A673 (cell line): ENCODE results near the gene PDE4B. TPM values are rescaled to one million over a fixed set of nuclear protein-coding genes. Genes with fewer than 3 reads are reported as not detected.

Experiments used
- BruUV-seq: library from RNA; stranded (reverse); fragments of 400-500 nt; replicated peaks from 2 replicates; lab custom pipeline; 2021; lab: Mats Ljungman, UMichigan
- CTCF ChIA-PET: fragments of 300-600 bp; sonication (Branson Sonifier 250); formaldehyde crosslinking; loops from one replicate; lab custom pipeline; 2022; ENCODE audit warnings: antibody characterized with exemption; lab: Charles Lee
- POLR2A ChIA-PET: fragments of 300-600 bp; sonication (Branson Sonifier 250); formaldehyde crosslinking; loops from one replicate; lab custom pipeline; 2022; ENCODE audit warnings: antibody characterized with exemption; ENCODE audit not compliant: low non-redundant PET; lab: Charles Lee
- DNase-seq: peaks from one replicate; pipeline ENCODE4 v3.0.0-alpha.2; 2015; ENCODE audit warnings: low spot score
- H3K27ac ChIP-seq: fragments of 200-600 bp; sonication (generic); 2 replicates; pipeline ENCODE4 v1.5.1; 2016; ENCODE audit warnings: mixed run types, low read depth, mild to moderate bottlenecking, mixed read lengths, antibody characterized with exemption, low read length; ENCODE audit not compliant: poor library complexity, severe bottlenecking
- H3K27me3 ChIP-seq: fragments of 200-600 bp; sonication (generic); replicated peaks from 2 replicates; pipeline ENCODE4 v1.6.1; 2017; ENCODE audit warnings: mixed run types, low read depth, mild to moderate bottlenecking, mixed read lengths, antibody characterized with exemption, low read length; ENCODE audit not compliant: insufficient read depth, poor library complexity
- H3K36me3 ChIP-seq: fragments of 200-600 bp; sonication (generic); 2 replicates; pipeline ENCODE4 v1.6.1; 2016; ENCODE audit warnings: mixed run types, mild to moderate bottlenecking, mixed read lengths, antibody characterized with exemption, low read length; ENCODE audit not compliant: insufficient read depth, poor library complexity, severe bottlenecking
- H3K4me1 ChIP-seq: fragments of 200-600 bp; sonication (generic); 2 replicates; pipeline ENCODE4 v1.6.1; 2017; ENCODE audit warnings: mixed run types, mild to moderate bottlenecking, mixed read lengths, antibody characterized with exemption, low read length; ENCODE audit not compliant: insufficient read depth, poor library complexity, severe bottlenecking
- H3K4me3 ChIP-seq: fragments of 200-600 bp; sonication (generic); 2 replicates; pipeline ENCODE4 v1.5.1; 2016; ENCODE audit warnings: low read depth, mixed run types, mild to moderate bottlenecking, mixed read lengths, low read length; ENCODE audit not compliant: poor library complexity, severe bottlenecking
- H3K9me3 ChIP-seq: fragments of 200-600 bp; sonication (generic); 2 replicates; pipeline ENCODE4 v1.6.1; 2016; ENCODE audit warnings: mixed run types, low read depth, mild to moderate bottlenecking, mixed read lengths, antibody characterized with exemption, low read length; ENCODE audit not compliant: poor library complexity, severe bottlenecking
- EZH2 ChIP-seq: fragments of 200-600 bp; sonication (generic); IDR thresholded peaks from 2 replicates; pipeline ENCODE4 v1.6.1; 2017; ENCODE audit warnings: borderline replicate concordance, low read depth, mild to moderate bottlenecking, mixed read lengths, antibody characterized with exemption, low read length; ENCODE audit not compliant: poor library complexity, severe bottlenecking
- intact Hi-C: fragments of 100-400 bp; cut with micrococcal nuclease; formaldehyde crosslinking; loops from one replicate; pipeline ENCODE4 v1.10.0; 2022; ENCODE audit not compliant: unreplicated experiment
- total RNA-seq: library from RNA; stranded (reverse); gene quantifications from 2 replicates; pipeline ENCODE4 v1.2.3, GENCODE V29; 2021
- TF ChIP-seq, protein P1 (sequence below): fragments of 300-800, 200-600 bp; sonication (generic); conservative IDR thresholded peaks from 2 replicates; pipeline ENCODE4 v1.5.1; 2017; ENCODE audit warnings: low read depth, mild to moderate bottlenecking, antibody characterized with exemption, low read length, moderate library complexity, mixed read lengths

PDE4B gene
- total RNA-seq, 1 experiment from 2014 or later = 20.0 TPM

DNA sequence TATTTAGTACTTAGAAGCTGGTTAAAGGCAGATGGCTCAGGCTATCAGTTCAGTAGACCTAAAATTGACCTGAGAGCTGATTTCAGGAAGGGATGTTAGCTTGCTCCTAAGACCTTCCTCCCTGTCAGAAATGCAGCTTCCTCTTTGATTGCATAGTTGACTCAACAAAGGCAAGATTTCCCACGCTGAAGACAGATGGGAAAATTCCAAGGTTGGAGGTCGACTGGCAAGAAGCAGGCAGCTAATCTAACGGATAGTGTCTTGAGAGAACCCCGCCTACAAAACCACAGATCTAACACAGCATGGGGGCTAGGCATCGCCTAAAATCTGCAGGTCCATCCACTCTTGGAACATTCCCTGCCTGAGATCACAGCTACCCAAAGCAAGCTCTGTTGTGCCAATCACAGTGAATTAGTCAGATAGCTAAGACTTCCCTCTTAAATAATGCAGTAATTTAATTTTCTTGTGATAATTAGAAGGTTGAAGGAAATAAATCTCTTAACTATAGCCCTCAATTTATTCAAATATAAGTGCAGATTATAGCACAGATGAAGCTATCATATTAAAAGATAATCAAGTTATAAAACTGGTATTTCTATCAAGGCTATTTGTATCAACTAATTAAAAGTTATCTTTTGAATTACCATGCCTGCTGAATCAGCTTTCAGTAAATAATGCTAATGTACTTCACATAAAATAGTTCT lies 383.5 kb downstream of the PDE4B start:
- BruUV-seq = no TSS peak
- TF ChIP-seq, protein P1, sequence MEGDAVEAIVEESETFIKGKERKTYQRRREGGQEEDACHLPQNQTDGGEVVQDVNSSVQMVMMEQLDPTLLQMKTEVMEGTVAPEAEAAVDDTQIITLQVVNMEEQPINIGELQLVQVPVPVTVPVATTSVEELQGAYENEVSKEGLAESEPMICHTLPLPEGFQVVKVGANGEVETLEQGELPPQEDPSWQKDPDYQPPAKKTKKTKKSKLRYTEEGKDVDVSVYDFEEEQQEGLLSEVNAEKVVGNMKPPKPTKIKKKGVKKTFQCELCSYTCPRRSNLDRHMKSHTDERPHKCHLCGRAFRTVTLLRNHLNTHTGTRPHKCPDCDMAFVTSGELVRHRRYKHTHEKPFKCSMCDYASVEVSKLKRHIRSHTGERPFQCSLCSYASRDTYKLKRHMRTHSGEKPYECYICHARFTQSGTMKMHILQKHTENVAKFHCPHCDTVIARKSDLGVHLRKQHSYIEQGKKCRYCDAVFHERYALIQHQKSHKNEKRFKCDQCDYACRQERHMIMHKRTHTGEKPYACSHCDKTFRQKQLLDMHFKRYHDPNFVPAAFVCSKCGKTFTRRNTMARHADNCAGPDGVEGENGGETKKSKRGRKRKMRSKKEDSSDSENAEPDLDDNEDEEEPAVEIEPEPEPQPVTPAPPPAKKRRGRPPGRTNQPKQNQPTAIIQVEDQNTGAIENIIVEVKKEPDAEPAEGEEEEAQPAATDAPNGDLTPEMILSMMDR = no peak
- TF ChIP-seq EZH2 = no peak
- peak; percentile 57 for DNase-seq
- no peaks in the 10 kb centered on the region for H3K36me3 ChIP-seq
- intact Hi-C loops = no loop called here
- H3K27ac ChIP-seq = no peak overlapping the region
- H3K27me3 ChIP-seq = no peaks in the 10 kb centered on the region
- ChIA-PET POLR2A (no interaction called here), CTCF (no interaction called here)
- no peak overlapping the region for H3K4me3 ChIP-seq
- peaks cover 12% of the 10 kb centered on the region for H3K4me1 ChIP-seq
- no peaks in the 10 kb centered on the region for H3K9me3 ChIP-seq

GRCh38 chr1:66176832-66177231 lies 384.1 kb downstream of the PDE4B start:
- ChIA-PET POLR2A (no interaction called here), CTCF (no interaction called here)
- Histone ChIP-seq H3K36me3 (no peaks in the 10 kb centered on the region), H3K27me3 (no peaks in the 10 kb centered on the region), H3K9me3 (no peaks in the 10 kb centered on the region), H3K4me1 (peaks cover 12% of the 10 kb centered on the region), H3K27ac (no peak overlapping the region), H3K4me3 (no peak overlapping the region)
- TF ChIP-seq EZH2 = no peak
- TF ChIP-seq, protein P1 = no peak
- intact Hi-C loops = no loop called here
- BruUV-seq = no TSS peak
- DNase-seq = no peak

DNA sequence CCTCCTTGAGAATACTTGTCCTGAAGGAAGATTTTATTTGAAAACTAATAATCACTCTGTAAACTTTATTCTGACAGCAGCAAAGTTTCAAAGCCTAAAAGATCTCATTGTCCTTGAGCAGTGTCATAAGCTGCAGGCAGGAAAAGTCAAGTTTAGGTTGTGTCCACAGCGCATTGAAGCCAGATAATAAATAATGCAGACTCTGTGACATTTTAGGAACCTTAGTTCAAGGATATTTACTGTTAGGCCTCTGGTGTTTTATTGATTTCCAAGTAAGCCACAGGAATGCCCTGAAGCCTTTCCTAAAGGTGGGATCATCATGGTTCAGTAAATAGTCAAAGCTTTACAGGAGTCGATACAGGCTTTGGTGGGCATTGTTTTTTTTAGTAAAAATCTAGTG lies 384.8 kb downstream of the PDE4B start:
- ChIA-PET POLR2A (no interaction called here), CTCF (no interaction called here)
- H3K4me3 ChIP-seq = no peak overlapping the region
- TF ChIP-seq, protein P1 = no peak
- no peak for TF ChIP-seq EZH2
- peaks cover 19% of the 10 kb centered on the region for H3K4me1 ChIP-seq
- no peaks in the 10 kb centered on the region for H3K27me3 ChIP-seq
- H3K9me3 ChIP-seq = no peaks in the 10 kb centered on the region
- H3K27ac ChIP-seq = no peak overlapping the region
- DNase-seq = no peak
- BruUV-seq = no TSS peak
- H3K36me3 ChIP-seq = no peaks in the 10 kb centered on the region
- intact Hi-C loops = no loop called here
